Stimulated activated CD8-positive, alpha-beta memory T cell treated with anti-CD3 and anti-CD28 coated beads, Interleukin-7, amount 100 ng/mL, for 4 hours (primary cell): ENCODE measurements around the gene CLCN5.

Experiments used
- DNase-seq, 2 donors: peaks; one replicate each; pipeline ENCODE4 v3.0.0-alpha.2; 2020; ENCODE audit warnings: low read depth in 2 of 2

Gene CLCN5

DNA sequence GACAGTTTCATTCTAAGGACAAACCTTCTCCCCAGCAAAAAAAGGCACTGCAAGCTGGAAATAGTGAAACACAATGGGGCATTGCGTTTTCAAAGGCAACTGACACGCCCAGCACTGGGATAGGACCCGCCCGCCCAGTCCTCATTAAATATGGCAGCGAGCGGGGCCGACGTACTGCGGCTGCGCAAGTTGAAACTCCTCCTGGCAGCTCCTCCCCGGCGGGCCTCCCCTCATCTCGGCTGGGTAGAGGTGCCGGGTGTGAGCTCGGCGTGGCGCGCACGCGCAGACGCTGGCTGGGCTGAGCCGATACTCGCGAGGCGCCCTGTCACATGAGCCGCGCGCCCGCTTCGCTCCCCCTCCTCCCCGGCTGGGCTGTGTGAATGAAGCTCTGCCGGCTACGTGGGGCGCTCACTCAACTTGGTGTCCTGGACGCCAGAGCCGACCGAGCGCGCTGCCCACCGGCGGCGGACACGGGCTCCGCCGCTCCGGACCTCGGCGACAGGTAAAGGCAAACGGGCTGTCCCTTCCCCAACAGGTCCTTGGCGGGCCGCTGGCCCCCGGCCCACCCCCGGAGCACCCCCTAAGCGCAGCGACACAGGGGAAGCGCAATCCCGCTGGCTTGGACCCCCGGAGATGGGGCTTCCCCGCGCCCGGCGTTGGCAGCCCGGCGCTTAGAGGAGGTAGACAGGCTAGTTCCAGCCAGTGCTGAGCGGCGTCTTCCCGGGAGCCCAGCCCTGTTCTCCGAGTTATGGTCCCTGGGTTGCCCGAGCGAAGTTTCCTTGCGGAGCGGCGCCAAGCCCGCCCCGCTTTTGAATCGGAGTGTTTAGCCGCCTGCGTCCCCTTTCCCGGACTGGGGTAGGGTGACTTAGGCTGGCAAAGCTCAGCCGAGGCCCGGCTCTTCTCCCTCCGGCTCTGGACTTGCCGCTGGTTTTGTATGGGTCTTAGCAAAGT, at the start of gene CLCN5:
Gene CLCN5, plus strand, starts transcription at position 306 of the 951 bp plus-strand sequence. CDS start 2,703 bp downstream, outside the sequence.
- DNase-seq: peak; percentile 91 to 93

DNA sequence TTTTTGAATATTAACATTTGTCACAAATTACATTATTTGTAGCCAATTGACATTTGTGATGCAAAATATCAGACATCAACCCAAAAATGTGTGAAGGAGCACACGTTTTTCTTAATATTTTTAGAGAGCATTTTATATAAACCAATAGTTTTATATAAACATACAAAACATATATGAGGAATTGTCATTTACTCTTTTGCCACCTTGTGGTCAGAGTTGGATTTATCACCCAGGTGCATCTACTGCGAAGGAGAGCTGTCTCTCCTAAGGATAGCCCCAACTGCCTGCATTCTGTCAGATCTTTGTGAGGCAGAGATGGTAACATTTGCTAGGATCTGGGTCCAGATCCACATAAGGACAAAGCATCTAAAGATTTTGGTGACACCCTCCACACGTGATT, 45.6 kb upstream of the CLCN5 start:
- no peak for DNase-seq

DNA sequence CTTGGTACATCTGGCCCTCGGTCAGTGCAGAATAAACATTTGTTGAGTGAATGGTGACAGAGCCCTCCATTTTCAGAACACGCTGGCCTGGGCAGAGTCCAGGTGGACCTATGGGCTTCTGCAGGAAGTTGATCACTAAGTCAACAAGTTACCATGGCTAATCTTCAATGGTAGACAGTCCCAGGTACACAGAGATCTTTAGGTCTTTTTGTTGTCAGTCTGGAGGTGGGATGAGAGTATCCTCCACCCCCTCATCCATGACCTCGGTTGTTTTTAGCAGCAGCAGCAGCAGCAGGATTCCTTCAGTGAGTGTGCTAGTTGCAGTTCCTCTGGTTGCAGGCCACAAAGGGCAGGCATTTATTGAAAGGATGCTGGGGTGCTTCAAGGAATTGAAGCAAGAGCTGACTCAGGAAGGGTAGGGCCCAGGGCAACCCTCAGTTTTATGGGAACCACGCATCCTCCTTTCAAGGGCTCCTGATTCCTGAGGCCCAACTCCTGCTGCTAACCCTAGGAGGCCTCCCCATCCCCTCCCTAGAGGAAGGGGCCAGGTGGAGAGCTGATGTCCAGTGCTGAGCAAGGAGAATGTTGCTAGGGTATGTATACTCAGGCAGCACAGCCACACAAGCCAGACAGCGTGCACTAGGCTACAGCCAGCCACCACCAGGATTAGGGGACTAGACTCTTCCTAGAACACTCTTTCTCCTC, 44.8 kb upstream of the CLCN5 start:
- no peak for DNase-seq

DNA sequence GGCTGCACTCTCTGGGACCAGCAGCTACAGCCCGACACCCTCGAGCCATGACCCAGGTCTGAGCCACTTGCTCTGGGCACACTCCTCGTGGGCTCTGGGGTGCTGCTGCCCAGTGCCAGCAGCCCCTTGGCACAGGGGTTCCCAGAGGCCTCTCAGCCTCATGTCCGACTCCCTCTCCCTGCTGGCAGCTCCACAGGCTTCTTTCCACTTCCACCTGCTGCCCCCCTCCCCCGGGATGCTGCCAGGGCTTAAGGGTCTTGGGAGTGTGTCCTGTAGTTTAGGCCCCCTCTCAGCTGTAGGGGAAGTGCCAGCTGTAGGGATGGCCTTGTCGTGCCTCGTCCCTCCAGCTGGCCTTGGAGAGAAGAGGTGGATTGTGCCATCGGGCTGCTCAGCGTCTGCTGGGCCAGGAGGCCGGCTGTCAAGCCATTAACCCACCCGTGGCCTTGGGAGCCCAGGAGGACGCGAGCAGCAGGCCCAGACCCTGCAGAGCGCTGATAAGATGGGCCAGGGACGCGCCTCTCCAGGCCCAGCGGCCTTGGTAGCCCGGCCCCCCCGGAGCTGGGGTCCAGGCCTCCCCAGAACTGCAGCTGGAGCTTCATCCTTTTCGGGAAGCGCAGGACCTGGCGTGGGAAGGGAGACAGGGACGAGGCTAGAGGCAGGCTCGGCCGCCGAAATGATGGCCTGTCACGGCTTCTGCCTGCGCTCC, 44.1 kb upstream of the CLCN5 start:
- DNase-seq: no peak

DNA sequence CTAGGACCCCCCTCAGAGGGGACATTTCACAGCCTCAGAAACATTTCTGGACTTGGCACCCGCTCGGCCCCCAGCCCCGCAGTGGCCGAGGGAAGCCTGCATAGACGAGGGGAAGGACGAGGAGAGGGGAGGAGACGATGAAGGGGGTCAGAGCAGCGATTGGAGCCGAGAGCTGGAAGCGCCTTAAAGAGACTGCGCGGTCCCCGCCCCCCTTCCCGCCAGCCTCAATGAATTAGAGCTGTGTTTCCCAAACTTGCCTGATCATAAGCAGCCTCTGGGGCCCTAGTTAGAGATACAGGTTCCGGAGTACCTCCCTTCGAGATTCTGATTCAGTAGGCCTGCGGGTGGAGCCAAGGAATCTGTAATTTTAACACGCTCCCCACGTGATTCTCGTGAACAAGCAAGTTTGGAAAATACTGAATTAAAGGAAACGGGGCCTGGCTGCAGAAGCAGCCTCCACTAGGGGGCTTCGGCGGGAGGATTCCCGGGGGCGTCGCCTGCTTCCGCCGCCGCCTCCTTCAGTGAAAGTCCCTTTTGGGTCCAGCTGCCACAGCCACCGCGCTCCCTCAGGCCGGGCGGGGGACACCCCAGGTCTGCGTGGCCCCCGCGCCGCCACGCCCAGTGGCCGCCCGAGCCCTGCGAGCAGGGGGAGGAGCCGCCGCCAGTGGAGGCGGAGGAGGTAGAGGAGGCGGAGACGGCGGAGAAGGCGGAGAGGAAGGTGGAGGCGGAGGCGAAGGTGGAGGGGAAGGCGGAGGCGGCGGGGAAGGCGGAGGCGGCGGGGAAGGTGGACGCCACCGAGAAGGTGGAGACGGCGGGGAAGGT, 43.4 kb upstream of the CLCN5 start, which contains the start of gene USP27X:
Gene USP27X, plus strand, starts transcription at position 651 of the 822 bp plus-strand sequence. CDS start 824 bp downstream, outside the sequence.
- DNase-seq: peak; percentile 56 to 77

DNA sequence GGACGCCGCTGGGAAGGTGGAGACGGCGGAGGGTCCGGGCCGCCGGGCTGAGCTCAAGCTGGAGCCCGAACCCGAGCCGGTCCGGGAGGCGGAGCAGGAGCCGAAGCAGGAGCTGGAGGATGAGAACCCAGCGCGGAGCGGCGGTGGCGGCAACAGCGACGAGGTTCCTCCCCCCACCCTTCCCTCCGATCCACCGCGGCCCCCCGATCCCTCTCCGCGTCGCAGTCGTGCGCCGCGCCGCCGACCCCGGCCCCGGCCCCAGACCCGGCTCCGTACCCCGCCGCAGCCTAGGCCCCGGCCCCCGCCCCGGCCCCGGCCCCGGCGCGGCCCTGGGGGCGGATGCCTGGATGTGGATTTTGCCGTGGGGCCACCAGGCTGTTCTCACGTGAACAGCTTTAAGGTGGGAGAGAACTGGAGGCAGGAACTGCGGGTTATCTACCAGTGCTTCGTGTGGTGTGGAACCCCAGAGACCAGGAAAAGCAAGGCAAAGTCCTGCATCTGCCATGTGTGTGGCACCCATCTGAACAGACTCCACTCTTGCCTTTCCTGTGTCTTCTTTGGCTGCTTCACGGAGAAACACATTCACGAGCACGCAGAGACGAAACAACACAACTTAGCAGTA, 42.6 kb upstream of the CLCN5 start:
- DNase-seq: no peak

DNA sequence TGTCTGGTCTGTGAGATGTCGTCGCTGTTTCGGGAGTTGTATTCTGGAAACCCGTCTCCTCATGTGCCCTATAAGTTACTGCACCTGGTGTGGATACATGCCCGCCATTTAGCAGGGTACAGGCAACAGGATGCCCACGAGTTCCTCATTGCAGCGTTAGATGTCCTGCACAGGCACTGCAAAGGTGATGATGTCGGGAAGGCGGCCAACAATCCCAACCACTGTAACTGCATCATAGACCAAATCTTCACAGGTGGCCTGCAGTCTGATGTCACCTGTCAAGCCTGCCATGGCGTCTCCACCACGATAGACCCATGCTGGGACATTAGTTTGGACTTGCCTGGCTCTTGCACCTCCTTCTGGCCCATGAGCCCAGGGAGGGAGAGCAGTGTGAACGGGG, 41.7 kb upstream of the CLCN5 start:
- no peak for DNase-seq

DNA sequence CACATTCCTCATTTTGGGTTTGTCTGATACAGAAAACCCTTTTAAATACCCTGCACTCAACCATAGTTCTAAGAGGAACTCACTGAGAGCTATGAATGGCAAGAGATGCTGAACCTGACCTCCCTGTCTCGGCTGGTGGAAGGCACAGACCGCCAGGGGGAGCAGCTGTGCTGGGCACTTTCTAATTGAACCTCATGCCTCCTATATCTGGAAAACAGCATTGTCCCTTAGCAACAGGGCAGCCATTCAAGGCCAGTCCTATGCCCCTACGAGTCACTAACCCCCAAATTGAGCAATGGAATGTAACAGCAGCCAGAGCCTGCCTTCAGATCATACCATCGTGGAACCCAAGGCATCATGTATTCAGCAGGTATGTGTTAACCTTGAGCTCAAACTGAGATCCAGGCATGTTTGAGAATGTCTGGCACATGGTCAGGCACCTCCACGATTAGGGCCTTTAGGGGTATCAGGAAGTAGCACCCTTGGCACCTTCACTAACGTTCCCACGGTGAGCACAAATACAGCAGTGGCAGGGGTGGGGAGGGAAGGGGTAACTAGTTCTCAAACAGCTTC, 38.0 kb upstream of the CLCN5 start:
- peak; percentile 19 to 38 for DNase-seq

DNA sequence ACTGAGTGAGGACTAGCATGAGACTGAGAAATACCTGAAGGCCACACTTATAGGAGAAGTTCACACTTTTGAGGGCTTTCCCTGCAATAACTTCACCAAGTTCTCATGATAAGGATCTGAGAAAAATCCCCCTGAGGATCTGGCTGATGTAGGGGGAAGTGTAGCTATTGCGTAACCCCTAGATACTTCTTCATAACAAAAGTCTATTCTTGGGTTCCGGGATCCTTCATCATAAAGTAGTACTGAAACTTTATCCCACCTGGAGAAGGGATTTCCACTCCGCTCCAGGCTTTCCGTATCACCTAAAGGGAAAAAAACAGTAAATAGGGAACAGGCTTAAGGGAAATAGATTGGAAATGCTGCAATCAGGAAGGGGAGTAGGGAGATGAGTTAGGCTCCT, 29.9 kb upstream of the CLCN5 start:
- DNase-seq: no peak

DNA sequence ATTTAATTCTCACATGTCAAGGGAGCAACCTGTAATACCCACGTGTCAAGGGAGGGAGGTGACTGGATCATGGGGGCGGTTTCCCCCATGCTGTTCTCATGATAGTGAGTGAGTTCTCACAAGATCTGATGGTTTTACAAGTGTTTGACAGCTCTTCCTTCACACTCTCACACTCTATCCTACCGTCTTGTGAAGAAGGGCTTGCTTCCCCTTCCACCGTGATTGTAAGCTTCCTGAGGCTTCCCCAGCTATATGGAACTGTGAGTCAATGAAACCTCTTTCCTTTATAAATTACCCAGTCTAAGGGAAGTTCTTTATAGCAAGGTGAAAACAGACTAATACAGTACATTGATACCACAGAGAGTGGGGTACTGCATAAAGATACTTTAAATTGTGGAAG, 25.4 kb upstream of the CLCN5 start:
- DNase-seq: no peak

DNA sequence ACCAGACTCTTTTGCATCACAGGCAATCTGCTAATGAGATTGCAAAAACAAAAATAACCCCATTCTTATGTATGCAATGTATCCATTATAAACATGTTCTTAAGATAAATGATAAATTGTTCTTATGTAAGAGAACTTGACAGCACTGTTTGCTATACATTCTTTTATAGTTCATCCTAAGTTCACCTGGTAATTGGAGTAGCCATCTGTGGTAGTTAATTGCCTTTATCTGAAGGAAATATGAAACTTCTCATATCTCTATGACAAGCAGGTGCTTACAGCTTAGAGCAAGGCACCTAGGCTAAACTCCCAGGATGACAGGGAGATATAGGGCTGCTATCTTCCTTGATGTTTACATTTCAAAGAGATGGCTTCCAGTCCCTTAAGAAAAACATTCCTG, 21.3 kb upstream of the CLCN5 start:
- DNase-seq: no peak

DNA sequence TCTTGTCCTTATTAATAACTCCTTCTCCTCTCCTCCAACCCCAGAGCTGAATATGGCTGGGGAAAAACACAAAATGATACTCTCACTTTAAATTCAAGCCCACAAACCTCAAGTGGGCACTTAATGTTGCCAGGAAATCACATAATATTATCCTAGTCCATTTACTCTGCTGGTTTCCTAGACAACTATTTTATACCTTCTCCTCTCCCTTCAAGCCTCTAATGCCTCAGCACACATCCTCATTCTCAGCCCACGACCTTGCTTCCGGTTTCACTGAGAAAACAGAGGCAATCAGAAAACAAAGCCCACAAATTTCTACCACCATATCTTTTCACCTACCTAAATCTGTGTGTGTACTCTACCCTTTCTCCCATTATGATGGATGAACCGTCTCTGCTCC, 12.1 kb upstream of the CLCN5 start:
- no peak for DNase-seq

DNA sequence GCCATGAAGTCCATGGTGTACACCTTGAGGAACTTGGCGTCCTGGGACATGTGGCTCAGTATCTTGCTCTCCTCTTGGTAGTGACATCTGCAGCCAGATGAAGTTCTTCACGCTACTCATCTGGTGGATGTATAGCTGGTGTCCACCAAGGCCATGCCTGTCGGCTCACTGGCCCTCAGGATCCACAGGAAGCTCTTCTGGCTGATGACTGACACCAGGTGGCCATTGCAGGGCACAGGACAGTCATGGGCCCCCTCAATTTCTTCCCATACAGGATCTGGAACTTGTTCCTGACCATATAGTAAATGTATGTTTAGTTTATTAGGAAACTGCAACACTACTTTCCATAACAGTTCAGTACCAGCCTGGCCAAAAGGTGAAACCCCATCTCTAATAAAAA, 10.3 kb upstream of the CLCN5 start:
- DNase-seq: no peak

DNA sequence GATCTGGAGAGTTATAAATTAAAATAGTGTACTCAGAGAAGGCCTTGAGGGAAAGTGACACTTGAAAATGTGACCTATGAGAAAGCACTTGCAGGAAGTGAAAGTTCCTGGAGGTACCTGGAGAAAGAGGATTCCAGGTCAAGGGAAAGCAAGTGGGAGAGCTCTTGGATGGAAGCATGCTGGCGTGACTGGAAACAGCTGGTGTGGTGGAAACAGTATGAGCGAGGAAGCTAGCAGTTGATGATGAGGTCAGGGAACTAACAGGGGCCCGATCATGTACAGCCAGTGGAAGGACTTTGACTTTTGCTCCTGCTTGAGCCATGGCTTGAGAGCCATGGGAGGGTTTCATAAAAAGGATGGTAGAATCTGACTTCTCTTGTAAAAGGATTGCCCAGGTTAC, 9.5 kb upstream of the CLCN5 start:
- no peak for DNase-seq

DNA sequence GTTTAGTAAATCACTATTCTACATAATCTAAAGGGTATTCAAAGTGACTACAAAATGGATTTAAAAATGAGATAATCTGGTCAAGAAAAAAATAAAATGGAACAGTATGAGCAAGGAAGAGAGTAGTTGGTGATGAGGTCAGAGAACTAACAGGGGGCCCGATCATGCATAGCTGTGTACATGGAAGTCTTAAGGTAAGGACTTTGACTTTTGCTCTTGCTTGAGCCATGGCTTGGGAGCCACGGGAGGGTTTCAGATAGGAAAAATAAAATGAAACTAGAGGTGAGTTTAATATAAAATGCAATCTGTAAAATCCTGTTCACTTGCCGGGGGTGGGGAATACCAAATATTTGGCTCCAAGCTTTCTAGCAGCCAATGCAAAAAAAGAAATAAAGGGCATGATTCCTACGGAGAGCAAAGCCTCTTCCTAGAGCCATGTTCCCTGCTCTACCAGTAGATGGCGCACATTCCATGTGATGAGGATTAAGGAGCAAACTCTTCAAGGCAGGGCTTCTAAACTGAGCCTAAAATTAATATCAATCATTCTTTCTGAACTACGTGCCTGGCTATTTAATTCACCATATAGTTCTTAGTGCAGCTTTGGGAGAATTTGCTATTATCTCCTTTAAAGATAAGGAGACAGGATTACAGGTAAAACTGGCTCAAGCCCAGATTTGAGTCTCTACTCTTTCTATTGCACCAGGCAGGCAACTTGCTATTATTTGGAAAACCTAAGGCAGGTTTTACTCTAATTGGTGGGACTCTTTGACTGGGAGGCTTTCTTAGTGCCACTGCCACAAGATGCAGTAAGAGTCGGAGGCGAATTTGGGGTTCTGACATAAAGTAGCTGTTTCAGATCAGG, 6.8 kb upstream of the CLCN5 start:
- DNase-seq: peak; percentile 12 to 21

DNA sequence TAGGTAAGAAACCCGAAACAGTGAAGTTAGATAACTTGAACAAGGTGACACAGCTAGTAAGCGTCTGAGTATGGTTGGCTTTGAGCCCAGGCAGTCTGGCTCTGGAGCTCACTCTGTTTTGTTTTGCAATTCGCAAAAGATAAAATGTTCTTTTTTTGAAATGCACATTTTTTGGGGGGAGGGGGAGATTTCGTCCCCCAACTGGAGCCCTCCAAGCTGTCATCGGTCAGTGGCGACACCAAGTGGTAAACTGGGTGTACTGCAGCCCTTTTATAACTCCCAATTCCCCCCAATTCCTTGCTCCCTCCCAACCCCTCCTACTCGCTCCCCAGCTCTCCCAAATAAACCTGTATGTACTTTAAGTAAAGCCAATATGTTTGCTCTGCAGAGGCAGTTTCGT, 2.8 kb upstream of the CLCN5 start:
- peak in 1 of 2 donors; percentile 0 for DNase-seq

DNA sequence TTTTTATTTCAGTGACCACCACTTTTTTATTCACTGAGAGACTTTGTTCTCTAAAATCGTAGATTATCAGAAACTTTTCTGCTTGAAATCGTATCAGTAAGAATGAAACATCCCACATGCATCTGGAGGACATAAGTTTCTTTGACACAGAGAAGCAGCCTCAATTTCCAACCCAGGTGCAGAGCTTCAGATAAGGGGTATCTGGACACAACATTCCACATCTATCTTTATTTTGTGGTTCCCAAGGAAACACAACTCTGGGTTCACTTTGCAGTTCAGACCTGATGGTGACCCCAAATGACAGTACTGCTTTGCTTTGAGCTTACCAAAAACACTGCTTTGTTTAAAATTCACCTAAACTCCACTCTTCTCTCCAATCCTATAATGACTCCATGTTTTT, 1.3 kb upstream of the CLCN5 start:
- no peak for DNase-seq

DNA sequence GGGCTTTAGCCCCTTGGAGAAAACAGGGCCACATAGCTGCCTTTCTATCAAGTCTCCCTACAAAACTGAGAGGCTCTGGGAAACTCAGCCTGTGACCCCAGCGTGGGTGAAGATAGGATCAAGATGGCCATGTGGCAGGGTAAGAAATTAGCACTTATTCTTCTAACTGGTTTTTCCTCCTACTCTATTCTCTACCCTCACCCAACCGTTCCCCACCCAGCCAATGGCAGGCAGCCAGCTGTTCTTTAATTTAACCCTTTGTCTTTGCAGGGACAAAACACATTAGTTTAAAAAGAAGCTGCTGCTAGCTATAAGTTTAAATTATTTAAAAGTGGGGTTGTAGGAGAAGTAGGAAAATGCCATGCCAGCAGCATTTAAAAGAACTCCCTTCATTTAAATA, 2.8 kb downstream of the CLCN5 start:
- no peak for DNase-seq

DNA sequence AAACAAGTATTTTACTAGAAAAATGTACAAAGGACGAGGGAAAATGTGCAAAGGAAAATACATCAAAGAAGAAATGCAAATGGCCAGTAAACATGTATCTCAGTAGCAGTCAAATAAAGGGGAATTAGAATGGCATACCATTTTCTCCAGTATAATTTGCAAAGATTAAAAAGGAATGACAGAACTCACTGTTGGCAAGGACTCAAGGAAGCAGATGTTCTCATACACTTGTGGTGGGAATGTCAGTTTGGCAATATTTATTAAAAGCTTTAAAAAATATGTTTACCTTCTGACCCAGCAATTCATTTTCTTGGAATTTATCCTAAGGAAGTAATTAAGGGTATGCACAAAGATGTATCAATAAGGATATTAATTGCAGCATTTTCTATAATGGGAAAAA, 7.6 kb downstream of the CLCN5 start:
- no peak for DNase-seq

DNA sequence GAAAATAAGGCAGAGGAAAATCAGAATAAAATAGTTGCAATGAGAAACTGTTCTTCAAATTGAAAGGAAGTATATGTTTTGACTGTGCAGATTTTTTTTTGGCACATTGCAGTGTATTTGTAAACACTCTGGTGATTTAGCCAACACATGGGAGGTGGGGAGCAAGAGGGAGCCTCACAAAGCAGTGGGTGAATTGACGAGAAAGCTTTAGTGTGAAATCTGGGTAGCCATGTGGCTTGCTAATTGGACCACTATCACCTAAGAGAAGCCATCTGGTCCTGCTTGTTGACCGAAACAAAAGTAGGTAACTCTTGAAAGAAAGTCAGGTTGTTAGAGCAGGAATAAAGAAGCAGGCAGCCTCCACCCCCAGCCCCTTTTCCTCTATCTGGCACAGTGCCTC, 10.4 kb downstream of the CLCN5 start:
- DNase-seq: no peak
